ENCODE measurements around the gene SLC22A4.

The SLC22A4 gene

DNA sequence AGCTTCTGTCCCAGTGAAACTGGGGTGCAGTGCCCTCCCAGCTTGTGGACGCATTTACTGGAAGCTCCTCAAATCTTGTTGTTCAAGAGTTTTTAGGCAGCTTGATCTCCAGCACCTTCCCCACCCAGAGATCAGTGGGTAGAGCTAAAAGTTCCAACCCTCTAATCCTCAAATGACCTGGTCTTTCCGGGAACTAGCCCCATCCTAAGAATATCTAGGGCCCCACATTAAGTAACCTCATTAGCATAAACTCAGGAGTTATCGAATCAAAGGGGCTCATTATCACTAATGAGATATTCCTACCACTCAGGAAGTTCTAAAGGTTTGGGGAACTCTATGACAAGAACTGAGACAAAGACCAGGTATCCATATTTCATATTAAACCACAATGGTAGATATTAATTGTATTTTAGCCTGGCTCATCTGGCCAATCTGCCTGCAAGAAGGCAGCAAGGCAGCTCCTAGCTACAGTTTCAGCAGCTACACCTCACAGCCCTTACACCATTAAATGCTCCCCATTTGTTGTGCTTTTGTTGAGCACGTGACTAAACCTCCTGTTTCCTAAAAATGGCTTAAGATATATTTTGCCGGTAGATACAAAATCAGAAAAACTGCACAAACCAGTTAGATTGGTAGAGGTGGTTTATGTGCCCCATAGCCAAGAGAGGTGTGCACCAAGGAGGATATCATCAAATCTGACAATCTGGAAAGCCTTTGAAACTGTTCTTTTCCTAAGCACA, 50.8 kb downstream of the SLC22A4 start:
- DNase-seq = no peak

DNA sequence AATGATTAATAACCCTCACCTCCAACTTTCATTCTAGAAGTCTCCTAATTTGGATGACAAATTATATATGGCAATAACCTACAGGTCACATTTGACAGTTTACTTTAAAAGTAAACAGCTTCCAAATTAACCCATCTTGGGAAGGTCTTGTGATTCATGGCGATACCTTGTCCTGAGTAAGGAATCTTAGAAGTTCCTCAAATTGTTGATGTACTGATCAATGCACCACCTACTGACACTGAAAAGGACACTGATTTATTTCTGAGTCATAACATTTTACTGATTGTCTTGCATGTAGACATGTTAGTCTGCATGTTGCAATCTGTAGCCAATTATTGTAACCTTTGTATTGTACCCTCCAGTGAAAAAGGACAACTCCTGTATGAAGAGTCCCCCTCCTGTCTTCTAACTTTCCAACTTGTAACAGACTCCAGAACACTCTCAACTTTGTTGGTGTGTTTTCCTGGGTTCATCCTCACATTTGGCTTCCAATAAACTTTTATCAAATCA, 59.3 kb downstream of the SLC22A4 start:
- DNase-seq = no peak

DNA sequence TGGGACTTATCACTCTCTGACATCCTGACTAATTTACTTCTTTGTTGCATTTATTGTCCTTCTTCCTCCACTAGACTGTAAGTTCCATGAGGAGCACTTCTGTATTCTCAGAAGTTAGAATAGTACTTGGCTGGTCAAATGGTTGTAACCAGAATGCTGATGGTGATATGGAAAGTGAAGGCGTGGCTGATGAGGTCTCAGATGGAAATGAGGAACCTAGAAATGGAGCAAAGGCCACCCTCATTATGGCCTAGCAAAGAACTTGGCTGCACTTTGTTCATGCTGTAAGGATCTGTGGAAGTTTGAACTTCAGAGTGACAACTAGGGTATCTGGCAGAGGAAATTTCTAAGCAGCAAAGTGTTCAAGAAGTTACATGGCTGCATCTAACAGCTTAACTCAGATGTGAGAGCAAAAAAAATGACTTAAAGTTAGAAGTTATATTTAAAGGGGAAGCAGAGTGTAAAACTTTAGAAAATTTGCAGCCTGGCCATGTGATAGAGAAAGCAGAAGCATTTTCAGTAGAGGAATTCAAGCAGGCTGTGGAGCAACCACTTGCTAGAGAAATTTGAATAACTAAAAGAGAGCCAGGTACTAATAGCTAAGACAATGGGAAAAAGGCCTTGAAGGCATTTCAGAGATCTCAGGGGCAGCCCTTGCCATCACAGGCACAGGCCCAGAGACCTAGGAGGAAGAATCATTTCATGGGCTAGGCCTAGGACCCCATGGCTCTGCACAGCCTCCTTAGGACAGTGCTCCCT, 60.4 kb downstream of the SLC22A4 start:
- no peak for DNase-seq

GRCh38 chr5:132355140-132355765, 61.1 kb downstream of the SLC22A4 start:
- no peak for DNase-seq

DNA sequence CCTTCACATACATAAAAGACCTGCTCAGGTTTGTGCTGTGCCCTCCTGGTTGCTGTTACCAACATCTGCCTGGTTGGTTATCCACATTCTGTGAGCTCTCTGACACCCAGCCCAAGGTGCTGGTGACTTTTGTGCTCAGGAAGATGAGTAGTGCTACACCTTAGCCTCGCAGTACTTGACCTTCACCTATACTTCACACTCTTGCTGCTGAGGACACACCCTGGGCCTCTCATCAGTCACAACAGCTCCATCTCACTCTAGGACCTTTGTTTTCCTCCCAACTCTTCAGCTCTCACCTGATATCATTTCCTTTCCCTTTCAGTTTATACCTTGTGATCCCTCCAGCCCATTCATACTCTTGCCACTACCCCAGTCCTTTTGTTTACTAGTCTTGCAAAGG, 64.6 kb downstream of the SLC22A4 start:
- no peak for DNase-seq

DNA sequence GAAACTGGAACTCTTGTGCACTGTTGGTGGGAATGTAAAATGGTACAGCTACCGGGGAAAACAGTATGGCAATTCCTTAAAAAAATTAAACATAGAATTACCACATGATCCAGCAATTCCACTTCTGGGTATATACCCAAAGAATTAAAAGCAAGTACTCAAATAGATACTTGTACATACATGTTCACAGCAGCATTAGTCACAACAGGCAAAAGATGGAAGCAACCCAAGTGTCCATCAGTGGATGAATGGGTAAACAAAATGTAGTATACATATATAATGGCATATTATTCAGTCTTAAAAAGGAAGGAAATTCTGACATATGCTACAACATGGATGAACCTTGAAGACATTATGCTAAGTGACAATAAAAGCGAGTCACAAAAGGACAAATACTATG, 67.9 kb downstream of the SLC22A4 start:
- no peak for DNase-seq

DNA sequence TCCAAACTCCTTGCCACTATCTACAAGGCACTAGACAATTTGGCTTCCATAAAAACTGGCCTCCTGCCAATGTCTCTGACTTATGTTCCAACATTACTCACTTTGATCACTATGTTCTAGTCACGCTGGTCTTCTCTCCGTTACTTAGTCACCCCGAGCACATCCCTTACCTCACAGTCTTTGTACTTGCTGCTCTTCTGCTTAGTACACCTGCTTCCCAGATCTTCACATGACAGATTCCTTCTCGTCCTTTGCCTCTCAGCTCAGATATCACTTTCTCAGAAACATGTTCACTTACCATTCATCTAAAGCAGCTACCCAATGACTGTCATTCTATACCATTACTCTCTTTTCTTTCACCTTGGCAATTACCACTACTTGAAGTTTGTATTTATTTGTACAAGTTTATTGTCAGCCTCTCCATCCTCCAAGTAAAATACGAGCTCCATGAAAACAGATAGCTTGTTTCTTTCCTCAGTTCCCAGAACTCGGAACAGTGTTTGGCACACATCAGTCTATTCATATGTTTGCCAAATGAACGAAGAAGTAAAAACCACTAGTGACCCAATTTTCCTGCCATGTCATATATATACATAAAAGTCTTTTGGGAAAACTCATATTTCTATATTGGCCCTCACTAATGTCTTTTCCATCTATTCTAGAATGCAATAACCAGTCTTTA, 69.4 kb downstream of the SLC22A4 start:
- peak; percentile 70 for DNase-seq

- DNase-seq = no peak
Observed at GRCh38 chr5:132364319-132364718, 70.1 kb downstream of the SLC22A4 start.

DNA sequence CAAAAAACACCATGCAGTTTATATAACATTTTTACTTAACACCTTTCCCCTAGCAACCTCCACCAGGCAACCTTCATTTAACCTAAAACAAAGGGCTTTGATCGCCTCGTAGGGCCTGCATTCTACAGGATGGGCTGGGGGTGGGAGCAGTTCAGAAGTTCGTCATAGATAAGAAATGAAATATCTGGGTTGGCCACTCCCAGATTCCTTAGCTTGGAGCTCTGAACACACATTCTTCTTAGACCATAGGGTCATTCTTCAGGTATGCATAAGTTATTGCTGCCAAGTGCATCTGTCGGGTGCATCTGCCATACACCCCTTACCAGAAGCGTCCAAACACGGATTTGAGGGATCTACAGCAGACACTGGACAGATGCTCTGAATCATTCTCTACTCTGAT, 71.0 kb downstream of the SLC22A4 start:
- DNase-seq = peak; percentile 31

GRCh38 chr5:132368186-132368585, 74.0 kb downstream of the SLC22A4 start:
- DNase-seq = no peak

GRCh38 chr5:132369007-132369473, 74.8 kb downstream of the SLC22A4 start:
- DNase-seq = peak; percentile 52

DNA sequence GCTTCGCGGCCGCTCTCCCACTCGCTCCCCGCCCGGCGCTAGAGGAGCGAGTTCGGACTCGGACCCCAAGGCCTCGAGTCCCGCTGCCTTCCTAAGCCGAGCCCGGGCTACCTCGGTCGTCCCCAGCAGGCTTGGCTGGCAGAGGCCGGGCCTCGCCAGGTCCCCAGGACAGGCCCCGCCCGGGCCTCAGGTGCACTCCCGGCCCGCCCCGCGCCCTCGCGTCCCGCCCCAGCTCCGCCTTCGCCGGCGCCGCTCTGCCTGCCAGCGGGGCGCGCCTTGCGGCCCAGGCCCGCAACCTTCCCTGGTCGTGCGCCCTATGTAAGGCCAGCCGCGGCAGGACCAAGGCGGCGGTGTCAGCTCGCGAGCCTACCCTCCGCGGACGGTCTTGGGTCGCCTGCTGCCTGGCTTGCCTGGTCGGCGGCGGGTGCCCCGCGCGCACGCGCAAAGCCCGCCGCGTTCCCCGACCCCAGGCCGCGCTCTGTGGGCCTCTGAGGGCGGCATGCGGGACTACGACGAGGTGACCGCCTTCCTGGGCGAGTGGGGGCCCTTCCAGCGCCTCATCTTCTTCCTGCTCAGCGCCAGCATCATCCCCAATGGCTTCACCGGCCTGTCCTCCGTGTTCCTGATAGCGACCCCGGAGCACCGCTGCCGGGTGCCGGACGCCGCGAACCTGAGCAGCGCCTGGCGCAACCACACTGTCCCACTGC, 75.4 kb downstream of the SLC22A4 start, which contains the start of gene SLC22A5:
Gene SLC22A5 (plus strand): TSS at position 237 of the 707 bp plus-strand sequence. CDS start 263 bp downstream, at position 500.
- DNase-seq = peak; percentile 61

- DNase-seq = no peak
Observed at GRCh38 chr5:132370181-132370970, 76.2 kb downstream of the SLC22A4 start.

GRCh38 chr5:132370971-132371602, 76.9 kb downstream of the SLC22A4 start:
- no peak for DNase-seq

DNA sequence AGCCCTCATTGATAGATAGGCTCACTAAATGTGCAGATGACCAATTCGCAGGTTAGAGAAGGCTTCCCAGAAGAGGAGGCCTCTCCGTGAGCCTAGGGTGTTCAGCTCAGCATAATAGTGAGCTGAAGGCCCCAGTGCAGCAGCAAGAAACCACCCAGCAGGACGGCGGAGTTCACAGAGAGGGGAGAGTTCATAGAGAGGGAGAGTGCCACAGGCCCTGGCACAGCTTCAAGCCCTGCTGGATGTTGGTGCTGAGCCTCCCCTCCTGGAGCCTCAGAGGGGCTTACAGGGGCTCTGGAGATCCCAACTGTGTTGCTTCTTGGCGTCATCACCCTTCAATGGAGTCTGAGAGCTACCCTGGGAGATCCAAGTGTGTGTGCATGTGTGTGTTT, 77.4 kb downstream of the SLC22A4 start:
- DNase-seq = no peak

DNA sequence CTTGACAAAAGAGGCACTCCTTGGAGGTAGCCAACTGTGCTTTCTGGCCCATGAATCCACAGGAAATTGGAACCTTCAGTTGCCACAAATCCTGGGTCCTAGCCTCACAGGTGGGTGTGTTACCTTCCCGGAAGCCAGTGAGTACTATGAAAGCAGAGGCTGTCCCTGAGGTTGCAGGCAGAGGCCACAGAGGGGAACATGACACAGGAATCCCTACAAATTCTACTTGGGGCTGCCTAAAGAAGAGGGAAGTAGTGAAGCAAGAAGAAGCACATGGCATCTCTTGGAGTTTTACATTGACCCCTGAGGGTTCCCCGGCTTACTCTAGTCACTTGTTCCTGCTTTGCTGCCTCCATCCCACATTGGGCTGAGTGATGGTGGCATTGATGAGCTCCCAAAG, 77.9 kb downstream of the SLC22A4 start:
- no peak for DNase-seq

DNA sequence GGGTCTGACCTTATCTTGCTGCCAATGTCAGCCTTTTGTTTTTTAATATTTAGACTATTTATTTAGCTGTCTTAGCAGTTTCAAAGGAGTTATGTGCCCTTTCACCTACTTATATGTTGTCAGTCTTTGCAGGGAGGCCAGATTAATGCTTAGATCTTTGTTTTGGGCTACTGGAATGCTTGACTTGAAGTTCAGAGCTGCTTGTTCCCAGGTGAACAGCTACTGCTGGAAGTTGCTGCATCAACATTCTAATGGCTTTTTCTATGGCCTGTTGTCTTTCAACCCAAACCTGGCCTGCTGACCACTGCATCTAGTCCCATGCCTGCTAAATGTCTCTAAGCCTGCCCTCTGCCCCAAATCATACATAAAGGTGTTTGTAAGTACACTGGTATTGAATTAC, 78.3 kb downstream of the SLC22A4 start:
- no peak for DNase-seq

DNA sequence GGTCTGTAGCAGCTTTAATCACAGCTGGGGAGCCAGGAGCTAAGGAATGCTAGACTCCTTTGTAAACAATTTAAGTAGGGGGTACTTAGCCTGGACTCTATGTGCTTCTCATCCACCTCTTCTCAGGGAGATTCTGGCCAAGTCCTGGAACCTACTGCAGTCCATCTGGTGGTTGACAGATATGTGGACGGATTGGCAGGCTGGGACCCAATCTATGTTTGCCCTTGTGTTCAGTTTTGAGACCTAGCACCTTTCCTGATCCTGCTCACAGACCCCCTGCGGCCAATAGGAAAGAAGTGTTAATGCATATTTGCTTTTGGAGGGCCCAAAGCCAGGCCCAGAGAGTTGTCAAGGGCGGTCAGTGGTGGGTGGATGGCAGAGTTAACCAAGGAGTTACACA, 81.8 kb downstream of the SLC22A4 start:
- DNase-seq = no peak

DNA sequence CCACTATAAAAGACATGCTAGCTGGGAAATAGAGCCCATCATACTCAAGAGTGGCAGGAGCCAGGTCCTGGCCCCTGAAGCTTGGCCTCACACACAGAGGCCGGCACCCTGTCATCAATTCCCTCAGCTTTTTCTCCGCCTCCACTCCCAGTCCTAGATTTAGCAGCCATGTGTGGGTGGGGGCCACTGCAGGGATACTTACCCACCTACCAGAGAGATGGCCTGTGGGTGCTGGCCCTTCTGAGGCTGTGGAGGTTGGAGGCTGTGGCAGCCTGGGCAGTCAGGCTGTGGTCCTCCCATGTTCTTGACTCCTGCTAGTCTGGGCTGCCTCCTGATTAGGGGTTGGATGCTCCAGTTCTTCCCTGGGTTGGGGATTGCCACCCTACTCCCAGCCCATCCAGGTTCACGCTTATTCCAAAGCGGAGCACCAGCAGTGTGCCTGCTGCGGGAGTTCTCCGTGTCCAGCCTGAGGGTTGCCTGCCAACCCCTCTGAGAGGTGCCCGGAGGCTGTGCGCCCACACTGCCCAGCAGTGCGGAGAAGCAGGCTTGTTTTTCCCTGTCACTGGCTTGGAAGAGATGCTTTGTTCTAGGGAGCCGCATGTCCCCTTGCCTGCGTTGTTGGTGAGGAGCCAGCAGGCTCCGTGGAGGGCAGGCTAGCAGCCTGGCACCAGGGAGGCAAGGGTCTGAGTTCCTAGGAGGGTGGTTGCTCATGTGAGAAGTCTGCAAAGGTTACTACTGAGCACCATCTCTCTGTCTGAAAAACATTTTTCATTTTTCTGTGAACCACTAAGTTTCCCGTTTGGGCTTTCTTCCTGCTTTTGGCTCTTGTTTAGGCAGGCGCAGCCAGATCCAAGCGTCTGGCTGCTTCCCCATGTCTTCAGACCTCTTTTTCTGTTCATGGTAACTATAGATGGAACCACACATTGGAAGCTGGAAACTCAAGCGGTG, 82.8 kb downstream of the SLC22A4 start:
- no peak for DNase-seq

- DNase-seq = no peak
Observed at GRCh38 chr5:132377738-132378137, 83.5 kb downstream of the SLC22A4 start.

Measured in hematopoietic multipotent progenitor cell treated with erythropoietin and hydrocortisone succinate and interleukin-3 and kit ligand, for 8 days (in vitro differentiated cells).